HCT116 (cell line): ENCODE results near the gene HOXD10. TPM values are rescaled to one million over a fixed set of nuclear protein-coding genes. Genes with fewer than 3 reads are reported as not detected.

Experiments used
- ATAC-seq: fragments of 200-7000 bp; cut with Tn5 transposase; 2 replicates; pipeline ENCODE4 v1.9.1; 2020; ENCODE audit warnings: mild to moderate bottlenecking, moderate library complexity
- BruUV-seq: library from RNA; stranded (reverse); fragments of 400-500 nt; replicated peaks from 2 replicates; lab custom pipeline; 2021; lab: Mats Ljungman, UMichigan
- CTCF ChIA-PET: fragments of 300-600 bp; sonication (Branson Sonifier 250); formaldehyde crosslinking; loops from one replicate; lab custom pipeline; 2021; ENCODE audit warnings: antibody characterized with exemption; lab: Charles Lee
- POLR2A ChIA-PET: fragments of 300-600, 350-600 bp; sonication (Branson Sonifier 250); formaldehyde crosslinking; loops from one replicate; lab custom pipeline; 2021; ENCODE audit warnings: antibody characterized with exemption; lab: Charles Lee
- RAD21 ChIA-PET, 2 experiments: fragments of 300-600 bp; sonication (Branson Sonifier 250); formaldehyde crosslinking; loops; one replicate each; lab custom pipeline; 2023; ENCODE audit warnings: low total read pairs in 2 of 2; ENCODE audit not compliant: uncharacterized antibody in 2 of 2, unreplicated experiment in 2 of 2, low non-redundant PET in 1 of 2; lab: Charles Lee
- DNase-seq: peaks from one replicate; pipeline ENCODE4 v3.0.0-alpha.2; 2010; ENCODE audit warnings: low read depth, low spot score
- H2AFZ ChIP-seq: fragments of 200-600 bp; shearing (Covaris generic), sonication (generic); 2 replicates; pipeline ENCODE4 v1.6.1; 2017; ENCODE audit warnings: low read depth, mixed run types, mixed read lengths, antibody characterized with exemption, low read length; ENCODE audit not compliant: poor library complexity, severe bottlenecking
- H3K27ac ChIP-seq: 2 replicates; pipeline ENCODE4 v1.5.1; 2012; ENCODE audit warnings: low read depth, low read length
- H3K27me3 ChIP-seq: fragments of 200-600 bp; sonication (generic); 2 replicates; pipeline ENCODE4 v1.6.1; 2016; ENCODE audit warnings: mixed run types, low read length, mixed read lengths; ENCODE audit not compliant: insufficient read depth
- H3K36me3 ChIP-seq, 2 experiments: fragments of 200-500 bp in 1 of 2; fragments of 200-600 bp in 1 of 2; sonication (Bioruptor generic) in 1 of 2; sonication (generic) in 1 of 2; 2 replicates each; pipeline versions ENCODE4 v1.5.1 to v1.6.1; 2014 to 2016; ENCODE audit warnings: low read length in 2 of 2, inconsistent platforms in 1 of 2, mixed read lengths in 1 of 2, mixed run types in 1 of 2; ENCODE audit not compliant: insufficient read depth in 2 of 2, control insufficient read depth in 1 of 2
- H3K4me1 ChIP-seq, 2 experiments: fragments of 200-600 bp in 1 of 2; sonication (generic) in 1 of 2; 2 replicates each; pipeline versions ENCODE4 v1.5.1 to v1.6.1; 2012 to 2017; ENCODE audit warnings: low read length in 2 of 2, inconsistent platforms in 1 of 2, mild to moderate bottlenecking in 1 of 2, mixed read lengths in 1 of 2, mixed run types in 1 of 2, moderate library complexity in 1 of 2; ENCODE audit not compliant: insufficient read depth in 2 of 2, control insufficient read depth in 1 of 2
- H3K4me2 ChIP-seq: fragments of 200-600 bp; sonication (generic); 2 replicates; pipeline ENCODE4 v1.6.1; 2017; ENCODE audit warnings: mixed run types, low read length, mixed read lengths
- H3K4me3 ChIP-seq, 2 experiments: fragments of 200-600 bp in 1 of 2; sonication (generic) in 1 of 2; replicated peaks in 1 of 2; 2 replicates each; pipeline ENCODE4 v1.5.1; 2011 to 2016; ENCODE audit warnings: low read length in 2 of 2, control low read depth in 1 of 2, low read depth in 1 of 2, mild to moderate bottlenecking in 1 of 2, mixed read lengths in 1 of 2, mixed run types in 1 of 2
- H3K79me2 ChIP-seq: fragments of 200-600 bp; sonication (generic); 2 replicates; pipeline ENCODE4 v1.6.1; 2017; ENCODE audit warnings: mild to moderate bottlenecking, mixed run types, low read length, moderate library complexity, mixed read lengths; ENCODE audit not compliant: insufficient read depth
- H3K9ac ChIP-seq: fragments of 200-600 bp; sonication (generic); 2 replicates; pipeline ENCODE4 v1.6.1; 2016; ENCODE audit warnings: low read length, mixed read lengths
- H3K9me2 ChIP-seq: fragments of 200-600 bp; sonication (generic), shearing (Covaris generic); 2 replicates; pipeline ENCODE4 v1.6.1; 2017; ENCODE audit warnings: mixed run types, mild to moderate bottlenecking, moderate library complexity; ENCODE audit not compliant: insufficient read depth
- H3K9me3 ChIP-seq, 2 experiments: fragments of 200-500 bp in 1 of 2; fragments of 200-600 bp in 1 of 2; sonication (Bioruptor generic) in 1 of 2; sonication (generic) in 1 of 2; 2 replicates each; pipeline ENCODE4 v1.6.1; 2014 to 2017; ENCODE audit warnings: low read length in 2 of 2, mixed read lengths in 2 of 2, inconsistent platforms in 1 of 2, low read depth in 1 of 2, mild to moderate bottlenecking in 1 of 2, mixed run types in 1 of 2, moderate library complexity in 1 of 2; ENCODE audit not compliant: control insufficient read depth in 1 of 2, insufficient read depth in 1 of 2
- H4K20me1 ChIP-seq: fragments of 200-600 bp; sonication (generic), shearing (Covaris generic); 2 replicates; pipeline ENCODE4 v1.6.1; 2017; ENCODE audit warnings: mixed run types, mild to moderate bottlenecking, moderate library complexity; ENCODE audit not compliant: insufficient read depth
- ATF3 ChIP-seq: IDR thresholded peaks from 2 replicates; pipeline ENCODE4 v1.6.1; 2012
- CBX3 ChIP-seq: IDR thresholded peaks from 2 replicates; pipeline ENCODE4 v1.6.1; 2012; ENCODE audit warnings: low read depth
- CEBPB ChIP-seq: IDR thresholded peaks from 2 replicates; pipeline ENCODE4 v1.6.1; 2012; ENCODE audit warnings: low read depth
- EGR1 ChIP-seq: IDR thresholded peaks from 2 replicates; pipeline ENCODE4 v1.6.1; 2012; ENCODE audit warnings: low read depth
- EZH2 ChIP-seq: fragments of 200-600 bp; sonication (generic); IDR thresholded peaks from 2 replicates; pipeline ENCODE4 v1.6.1; 2017; ENCODE audit warnings: antibody characterized with exemption, mixed run types
- FOSL1 ChIP-seq: IDR thresholded peaks from 2 replicates; pipeline ENCODE4 v1.6.1; 2012; ENCODE audit warnings: low read depth
- MAX ChIP-seq: IDR thresholded peaks from 2 replicates; pipeline ENCODE4 v1.6.1; 2012
- POLR2A ChIP-seq: IDR thresholded peaks from 2 replicates; pipeline ENCODE4 v1.7.0; 2011; ENCODE audit warnings: borderline replicate concordance; ENCODE audit not compliant: insufficient read depth, insufficient read length; ENCODE audit errors: extremely low read depth
- POLR2AphosphoS5 ChIP-seq: IDR thresholded peaks from 2 replicates; pipeline ENCODE4 v1.6.1; 2011; ENCODE audit warnings: mild to moderate bottlenecking, low read depth, low read length, moderate library complexity
- RAD21 ChIP-seq: IDR thresholded peaks from 2 replicates; pipeline ENCODE4 v1.6.1; 2012; ENCODE audit warnings: low read depth, mild to moderate bottlenecking
- REST ChIP-seq: IDR thresholded peaks from 2 replicates; pipeline ENCODE4 v1.6.1; 2012; ENCODE audit warnings: low read depth
- SIN3A ChIP-seq: IDR thresholded peaks from 2 replicates; pipeline ENCODE4 v1.6.1; 2012; ENCODE audit warnings: low read depth
- ZBTB33 ChIP-seq: IDR thresholded peaks from 2 replicates; pipeline ENCODE4 v1.6.1; 2011; ENCODE audit warnings: mild to moderate bottlenecking, low read length, moderate library complexity; ENCODE audit not compliant: insufficient replicate concordance; ENCODE audit errors: extremely low read depth
- ZFX ChIP-seq: fragments of 450-650 bp; IDR thresholded peaks from 2 replicates; pipeline ENCODE4 v1.6.1; 2017
- ZNF274 ChIP-seq: fragments of 200-500 bp; sonication (Bioruptor generic); IDR thresholded peaks from 2 replicates; pipeline ENCODE4 v1.6.1; 2014; ENCODE audit warnings: mild to moderate bottlenecking, low read depth, low read length, inconsistent platforms
- intact Hi-C: fragments of 100-400 bp; cut with micrococcal nuclease; formaldehyde crosslinking; loops from 2 replicates; pipeline ENCODE4 v1.10.0; 2022
- total RNA-seq: library from RNA; stranded (reverse); gene quantifications from one replicate; pipeline ENCODE4 v1.2.1, GENCODE V29; 2021; ENCODE audit not compliant: unreplicated experiment

The HOXD10 gene
- total RNA-seq, 1 experiment from 2014 or later: not detected

- Histone ChIP-seq H3K4me3 (no peak overlapping the region), H3K9ac (no peak overlapping the region), H3K9me2 (no peaks in the 10 kb centered on the region), H3K9me3 (no peaks in the 10 kb centered on the region), H3K4me2 (no peak overlapping the region), H3K4me1 (peaks cover 5 to 22% of the 10 kb centered on the region in 2 experiments; a peak in 3 of 4 replicates), H3K27ac (no peak overlapping the region), H3K79me2 (no peaks in the 10 kb centered on the region), H3K36me3 (no peaks in the 10 kb centered on the region), H4K20me1 (no peaks in the 10 kb centered on the region), H2AFZ (no peak overlapping the region), H3K27me3 (no peaks in the 10 kb centered on the region)
- TF ChIP-seq ZNF274 (no peak), MAX (no peak)
- CTCF ChIA-PET: interaction anchor here (1.1 to 1.4 kb wide), 3 partner anchors 11 to 515 kb away, joined by 4 read pairs; no protein-coding TSS in a partner anchor
- POLR2A ChIA-PET: no interaction called here
- intact Hi-C loops: no loop called here
- BruUV-seq: no TSS peak
- RAD21 ChIA-PET: interaction anchor here (1.3 kb wide), 2 partner anchors 317 kb away, joined by 3 read pairs; no protein-coding TSS in a partner anchor
- DNase-seq (no peak), ATAC-seq (no peak)
These were observed 21.3 kb downstream of the HOXD10 start for GRCh38 chr2:176137906-176138305.

GRCh38 chr2:176138526-176138922 is 21.9 kb downstream of the HOXD10 start:
- no peak overlapping the region for H3K9ac ChIP-seq
- H3K4me3 ChIP-seq: no peak overlapping the region
- no peak for TF ChIP-seq MAX
- no peak for TF ChIP-seq POLR2AphosphoS5
- no peak for TF ChIP-seq EZH2
- no peak for TF ChIP-seq CEBPB
- no peak for TF ChIP-seq ZNF274
- no peak for TF ChIP-seq ZFX
- no peak for TF ChIP-seq ZBTB33
- TF ChIP-seq POLR2A: no peak
- no peak for TF ChIP-seq REST
- no peak for TF ChIP-seq FOSL1
- TF ChIP-seq RAD21: no peak
- TF ChIP-seq SIN3A: no peak
- TF ChIP-seq EGR1: no peak
- no peak for TF ChIP-seq CBX3
- TF ChIP-seq ATF3: no peak

More at GRCh38 chr2:176138526-176138922, 21.9 kb downstream of the HOXD10 start:
- H3K4me2 ChIP-seq: no peak overlapping the region
- H3K4me1 ChIP-seq: peaks cover 5 to 22% of the 10 kb centered on the region in 2 experiments; a peak in 3 of 4 replicates
- no peaks in the 10 kb centered on the region for H3K36me3 ChIP-seq
- ChIA-PET CTCF (interaction anchor here (1.1 to 3.0 kb wide), 3 partner anchors 415 to 1011 kb away, joined by 3 to 38 read pairs (median 3); no protein-coding TSS in a partner anchor), RAD21 (interaction anchor here in 1 of 2 experiments (1.3 kb wide), 1 partner anchor 317 kb away, joined by 3 read pairs; no protein-coding TSS in a partner anchor), POLR2A (no interaction called here)
- H3K79me2 ChIP-seq: no peaks in the 10 kb centered on the region
- no peak for DNase-seq
- H3K27me3 ChIP-seq: no peaks in the 10 kb centered on the region
- no TSS peak for BruUV-seq
- H2AFZ ChIP-seq: no peak overlapping the region
- no peak for ATAC-seq
- H4K20me1 ChIP-seq: no peaks in the 10 kb centered on the region
- H3K9me2 ChIP-seq: no peaks in the 10 kb centered on the region
- no peak overlapping the region for H3K27ac ChIP-seq
- H3K9me3 ChIP-seq: no peaks in the 10 kb centered on the region
- intact Hi-C loops: no loop called here
